DOHH2 (cell line): ENCODE results near the gene ELL3.
A peak's percentile ranks its signal among the peaks of the same experiment; 100 is the strongest.

Experiments used
- H3F3A ChIP-seq: fragments of 200-600 bp; sonication (generic), shearing (Covaris generic); 2 replicates; pipeline ENCODE4 v1.6.0; 2016; ENCODE audit warnings: antibody characterized with exemption, mild to moderate bottlenecking; ENCODE audit not compliant: control insufficient read depth, insufficient read depth
- H3K27ac ChIP-seq: fragments of 200-600 bp; sonication (generic); 2 replicates; pipeline ENCODE4 v1.5.1; 2014; ENCODE audit warnings: low read depth, mild to moderate bottlenecking, low read length, moderate library complexity
- H3K27me3 ChIP-seq: fragments of 200-600 bp; sonication (generic); 2 replicates; pipeline ENCODE4 v1.6.1; 2014; ENCODE audit warnings: mild to moderate bottlenecking, low read length, mixed read lengths; ENCODE audit not compliant: control insufficient read depth
- H3K36me3 ChIP-seq: fragments of 200-600 bp; sonication (generic); 2 replicates; pipeline ENCODE4 v1.6.1; 2014; ENCODE audit warnings: mild to moderate bottlenecking, low read length, moderate library complexity, mixed read lengths; ENCODE audit not compliant: control insufficient read depth
- H3K4me1 ChIP-seq: fragments of 200-600 bp; sonication (generic); 2 replicates; pipeline ENCODE4 v1.6.1; 2014; ENCODE audit warnings: mild to moderate bottlenecking, low read length, mixed read lengths; ENCODE audit not compliant: control insufficient read depth
- H3K4me2 ChIP-seq: fragments of 200-600 bp; sonication (generic); 2 replicates; pipeline ENCODE4 v1.6.0; 2014; ENCODE audit warnings: mild to moderate bottlenecking, low read length, moderate library complexity
- H3K4me3 ChIP-seq: fragments of 200-600 bp; sonication (generic); 2 replicates; pipeline ENCODE4 v1.5.1; 2014; ENCODE audit warnings: mild to moderate bottlenecking, low read length, mixed read lengths
- H3K79me2 ChIP-seq: fragments of 200-600 bp; sonication (generic); 2 replicates; pipeline ENCODE4 v1.6.1; 2014; ENCODE audit warnings: mild to moderate bottlenecking, low read length, mixed read lengths; ENCODE audit not compliant: control insufficient read depth
- H3K9me2 ChIP-seq: fragments of 200-600 bp; sonication (generic); replicated peaks from 2 replicates; pipeline ENCODE4 v1.6.1; 2014; ENCODE audit warnings: mild to moderate bottlenecking, low read length, mixed read lengths; ENCODE audit not compliant: control insufficient read depth
- H3K9me3 ChIP-seq: fragments of 200-600 bp; sonication (generic); 2 replicates; pipeline ENCODE4 v1.6.1; 2014; ENCODE audit warnings: antibody characterized with exemption, low read length, mixed read lengths; ENCODE audit not compliant: control insufficient read depth, insufficient read depth
- H4K20me1 ChIP-seq: fragments of 200-600 bp; sonication (generic); 2 replicates; pipeline ENCODE4 v1.6.0; 2014; ENCODE audit warnings: low read depth, mild to moderate bottlenecking, antibody characterized with exemption, low read length, moderate library complexity; ENCODE audit not compliant: control insufficient read depth, insufficient read depth
- CTCF ChIP-seq: fragments of 200-600 bp; sonication (generic); IDR thresholded peaks from one replicate; pipeline ENCODE4 v1.5.1; 2014; ENCODE audit warnings: antibody characterized with exemption, mild to moderate bottlenecking, low read depth, low read length; ENCODE audit not compliant: poor library complexity, severe bottlenecking
- EZH2phosphoT487 ChIP-seq: fragments of 200-600 bp; sonication (generic); IDR thresholded peaks from 2 replicates; pipeline ENCODE4 v1.6.1; 2017; ENCODE audit warnings: borderline replicate concordance, mild to moderate bottlenecking, antibody characterized with exemption, low read length, moderate library complexity, mixed read lengths

The ELL3 gene

GRCh38 chr15:43791993-43792760 lies 15.4 kb upstream of the ELL3 start, which contains the start of gene SERF2:
Gene SERF2 (plus strand): TSS chr15:43792320. CDS start chr15:43792377, 57 bp downstream.
- peaks cover 87% of the 10 kb centered on the region for H3K4me1 ChIP-seq
- H3K36me3 ChIP-seq = peaks cover 57% of the 10 kb centered on the region
- peak within 1 kb of the TSS; percentile 99 for H3K27ac ChIP-seq
- TF ChIP-seq EZH2phosphoT487 (no peak), CTCF (no peak)
- H3K27me3 ChIP-seq = no peaks in the 10 kb centered on the region
- 0 out of 2 replicates have a peak, but pooled peaks cover 4% of the 10 kb centered on the region for H4K20me1 ChIP-seq
- H3K4me3 ChIP-seq = peak within 1 kb of the TSS; percentile 91
- peaks cover 35% of the 10 kb centered on the region for H3K79me2 ChIP-seq
- peaks cover 73% of the 10 kb centered on the region for H3F3A ChIP-seq
- H3K9me2 ChIP-seq = no peaks in the 10 kb centered on the region
- H3K4me2 ChIP-seq = peak within 1 kb of the TSS; percentile 93
- no peaks in the 10 kb centered on the region for H3K9me3 ChIP-seq

- Histone ChIP-seq H4K20me1 (0 out of 2 replicates have a peak, but pooled peaks cover 4% of the 10 kb centered on the region), H3K27ac (peak overlapping the region; percentile 99), H3K9me2 (no peaks in the 10 kb centered on the region), H3K79me2 (peaks cover 36% of the 10 kb centered on the region), H3K4me3 (peak overlapping the region; percentile 70), H3K4me2 (peak overlapping the region; percentile 93), H3K4me1 (peaks cover 81% of the 10 kb centered on the region), H3K9me3 (no peaks in the 10 kb centered on the region), H3K36me3 (peaks cover 47% of the 10 kb centered on the region), H3F3A (peaks cover 50% of the 10 kb centered on the region), H3K27me3 (no peaks in the 10 kb centered on the region)
- TF ChIP-seq EZH2phosphoT487 (no peak), CTCF (no peak)
These were observed 12.6 kb upstream of the ELL3 start for GRCh38 chr15:43789409-43789808.

GRCh38 chr15:43779016-43779415 lies 2.2 kb upstream of the ELL3 start:
- Histone ChIP-seq H3K27ac (peak overlapping the region; percentile 97), H3K4me2 (peak overlapping the region; percentile 75), H3K4me3 (peak overlapping the region; percentile 60), H4K20me1 (peaks cover 8% of the 10 kb centered on the region; the same call in 1 of the 2 replicates), H3K27me3 (no peaks in the 10 kb centered on the region), H3K9me3 (no peaks in the 10 kb centered on the region), H3K9me2 (no peaks in the 10 kb centered on the region), H3K79me2 (peaks cover 90% of the 10 kb centered on the region), H3K4me1 (peaks cover 75% of the 10 kb centered on the region), H3F3A (peaks cover 53% of the 10 kb centered on the region), H3K36me3 (peaks cover 55% of the 10 kb centered on the region)
- TF ChIP-seq EZH2phosphoT487 (no peak), CTCF (no peak)
